HepG2 (cell line): ENCODE measurements around the gene PANX1. TPM values are rescaled to one million over a fixed set of nuclear protein-coding genes. Genes with fewer than 3 reads are reported as not detected.
A peak's percentile ranks its signal among the peaks of the same experiment; 100 is the strongest.

Experiments
- ELF3 ChIP-seq: IDR thresholded peaks from 2 replicates; pipeline ENCODE4 v1.6.1; 2016; ENCODE audit warnings: missing genetic modification reagents, missing compliant biosample characterization
- EP300 ChIP-seq, 3 experiments: sonication (generic) in 1 of 3; formaldehyde crosslinking in 1 of 3; IDR thresholded peaks; 2 replicates each; pipeline versions ENCODE4 v1.5.1 to v1.6.1; 2011 to 2020; ENCODE audit warnings: low read depth in 2 of 3, low read length in 2 of 3, borderline replicate concordance in 1 of 3, improper control_type of control experiment in 1 of 3, mild to moderate bottlenecking in 1 of 3, missing genetic modification reagents in 1 of 3, moderate library complexity in 1 of 3
- GLI4 ChIP-seq: sonication (generic); formaldehyde crosslinking; IDR thresholded peaks from 2 replicates; pipeline ENCODE4 v1.5.1; 2020; ENCODE audit warnings: missing genetic modification reagents, mild to moderate bottlenecking, moderate library complexity, borderline replicate concordance
- HNF4G ChIP-seq, 2 experiments: sonication (generic) in 1 of 2; formaldehyde crosslinking in 1 of 2; IDR thresholded peaks; 2 replicates each; pipeline versions ENCODE4 v1.4.0 to v1.6.1; 2011 to 2020; ENCODE audit warnings: borderline replicate concordance in 2 of 2, low read depth in 2 of 2, mild to moderate bottlenecking in 2 of 2, low read length in 1 of 2, missing genetic modification reagents in 1 of 2, moderate library complexity in 1 of 2
- JUNB ChIP-seq: sonication (generic); formaldehyde crosslinking; IDR thresholded peaks from 2 replicates; pipeline ENCODE4 v1.8.0; 2022; ENCODE audit warnings: missing genetic modification reagents, mild to moderate bottlenecking, borderline replicate concordance
- KDM3A ChIP-seq: IDR thresholded peaks from 2 replicates; pipeline ENCODE4 v1.6.1; 2018; ENCODE audit warnings: low read depth, missing compliant biosample characterization
- KLF6 ChIP-seq: IDR thresholded peaks from 2 replicates; pipeline ENCODE4 v1.8.0; 2016; ENCODE audit warnings: missing biosample characterization, missing genetic modification reagents
- MEIS1 ChIP-seq: sonication (generic); formaldehyde crosslinking; IDR thresholded peaks from 2 replicates; pipeline ENCODE4 v1.9.0; 2021; ENCODE audit warnings: mild to moderate bottlenecking, missing genetic modification reagents, moderate library complexity, borderline replicate concordance
- NR2F1 ChIP-seq, 2 experiments: fragments of 450-650 bp in 1 of 2; formaldehyde crosslinking in 1 of 2; IDR thresholded peaks; 2 replicates each; pipeline versions ENCODE4 v1.5.0 to v1.6.1; 2016 to 2020; ENCODE audit warnings: mild to moderate bottlenecking in 1 of 2, missing compliant biosample characterization in 1 of 2, missing genetic modification reagents in 1 of 2, moderate library complexity in 1 of 2
- PITX1 ChIP-seq: sonication (generic); formaldehyde crosslinking; IDR thresholded peaks from 2 replicates; pipeline ENCODE4 v1.5.1; 2020; ENCODE audit warnings: mild to moderate bottlenecking, missing genetic modification reagents
- SIX1 ChIP-seq: sonication (generic); formaldehyde crosslinking; IDR thresholded peaks from 2 replicates; pipeline ENCODE4 v1.4.0; 2020; ENCODE audit warnings: missing genetic modification reagents, borderline replicate concordance
- SRY ChIP-seq: sonication (generic); formaldehyde crosslinking; IDR thresholded peaks from 2 replicates; pipeline ENCODE4 v1.8.0; 2022; ENCODE audit warnings: mild to moderate bottlenecking, missing genetic modification reagents
- STAG1 ChIP-seq: sonication (generic); formaldehyde crosslinking; IDR thresholded peaks from 2 replicates; pipeline ENCODE4 v1.4.0; 2020; ENCODE audit warnings: missing genetic modification reagents
- TBL1XR1 ChIP-seq: fragments of 150-350 bp; IDR thresholded peaks from 2 replicates; pipeline ENCODE4 v1.6.1; 2014; ENCODE audit warnings: borderline replicate concordance, low read length; ENCODE audit not compliant: partially characterized antibody
- ZBTB7B ChIP-seq: sonication (generic); formaldehyde crosslinking; IDR thresholded peaks from 2 replicates; pipeline ENCODE4 v1.4.0; 2020; ENCODE audit warnings: missing genetic modification reagents
- ZNF207 ChIP-seq: fragments of 450-650 bp; IDR thresholded peaks from 2 replicates; pipeline ENCODE4 v1.6.1; 2016; ENCODE audit warnings: antibody characterized with exemption, borderline replicate concordance
- ZNF546 ChIP-seq: sonication (generic); formaldehyde crosslinking; conservative IDR thresholded peaks from 2 replicates; pipeline ENCODE4 v1.8.1; 2023; ENCODE audit warnings: mild to moderate bottlenecking, missing genetic modification reagents
- polyA plus RNA-seq, 8 experiments: library from polyadenylated mRNA; depleted of rRNA in 3 of 8; stranded (reverse) in 7 of 8; unstranded in 1 of 8; fragments of >200 nt; fragmentation: Illumina TruSeq in 4 of 8; extraction: Trizol in 4 of 8; gene quantifications; 2 replicates each; pipeline versions ENCODE4 v1.2.1 to v1.2.3, GENCODE V29; 2011 to 2016; ENCODE audit warnings: low read depth in 4 of 8, missing spikeins in 1 of 8, mixed read lengths in 1 of 8; ENCODE audit not compliant: insufficient read depth in 1 of 8
- total RNA-seq, 5 experiments: library from RNA; depleted of rRNA; stranded (reverse); fragments of >200 nt; fragmentation: Illumina TruSeq; extraction: Trizol; gene quantifications; 2 replicates each; pipeline ENCODE4 v1.2.3, GENCODE V29; 2016; ENCODE audit warnings: low read depth in 1 of 5
- TF ChIP-seq, protein P1 (sequence below): sonication (generic); formaldehyde crosslinking; IDR thresholded peaks from 2 replicates; pipeline ENCODE4 v1.4.0; 2020; ENCODE audit warnings: mild to moderate bottlenecking, missing genetic modification reagents, borderline replicate concordance
- TF ChIP-seq, protein P2 (sequence below): IDR thresholded peaks from 2 replicates; pipeline ENCODE4 v1.6.1; 2016
- TF ChIP-seq, protein P3 (sequence below): sonication (generic); formaldehyde crosslinking; IDR thresholded peaks from 2 replicates; pipeline ENCODE4 v1.4.0; 2020; ENCODE audit warnings: missing genetic modification reagents, mild to moderate bottlenecking, borderline replicate concordance

The PANX1 gene
- total and polyA plus RNA-seq, 2 of the 13 experiments (the other 11 are each of a cell fraction or from before 2014, with no cell fraction given), result 8.3 to 24.8 TPM

- TF ChIP-seq HNF4G (IDR thresholded peaks at IDR 0.05; ENCODE audit: borderline replicate concordance, low read depth, low read length), result no peak
- TF ChIP-seq HNF4G (CRISPR knock-in tag; IDR thresholded peaks at IDR 0.05; ENCODE audit: borderline replicate concordance, low read depth), result no peak
- no peak for TF ChIP-seq EP300 (IDR thresholded peaks at IDR 0.05; ENCODE audit: low read depth in 2 of 2, low read length in 2 of 2)
- no peak for TF ChIP-seq EP300 (CRISPR knock-in tag; IDR thresholded peaks at IDR 0.05; ENCODE audit: borderline replicate concordance)
- no peak for TF ChIP-seq KLF6 (CRISPR knock-in tag)
- peak; percentile 38; the same call in 1 of the 2 replicates for TF ChIP-seq MEIS1 (CRISPR knock-in tag)
- TF ChIP-seq SIX1 (CRISPR knock-in tag), result no peak
- no peak for TF ChIP-seq KDM3A (CRISPR knock-in tag)
- no peak for TF ChIP-seq ELF3
- no peak for TF ChIP-seq STAG1
- no peak for TF ChIP-seq PITX1 (CRISPR knock-in tag)
- TF ChIP-seq, protein P1, sequence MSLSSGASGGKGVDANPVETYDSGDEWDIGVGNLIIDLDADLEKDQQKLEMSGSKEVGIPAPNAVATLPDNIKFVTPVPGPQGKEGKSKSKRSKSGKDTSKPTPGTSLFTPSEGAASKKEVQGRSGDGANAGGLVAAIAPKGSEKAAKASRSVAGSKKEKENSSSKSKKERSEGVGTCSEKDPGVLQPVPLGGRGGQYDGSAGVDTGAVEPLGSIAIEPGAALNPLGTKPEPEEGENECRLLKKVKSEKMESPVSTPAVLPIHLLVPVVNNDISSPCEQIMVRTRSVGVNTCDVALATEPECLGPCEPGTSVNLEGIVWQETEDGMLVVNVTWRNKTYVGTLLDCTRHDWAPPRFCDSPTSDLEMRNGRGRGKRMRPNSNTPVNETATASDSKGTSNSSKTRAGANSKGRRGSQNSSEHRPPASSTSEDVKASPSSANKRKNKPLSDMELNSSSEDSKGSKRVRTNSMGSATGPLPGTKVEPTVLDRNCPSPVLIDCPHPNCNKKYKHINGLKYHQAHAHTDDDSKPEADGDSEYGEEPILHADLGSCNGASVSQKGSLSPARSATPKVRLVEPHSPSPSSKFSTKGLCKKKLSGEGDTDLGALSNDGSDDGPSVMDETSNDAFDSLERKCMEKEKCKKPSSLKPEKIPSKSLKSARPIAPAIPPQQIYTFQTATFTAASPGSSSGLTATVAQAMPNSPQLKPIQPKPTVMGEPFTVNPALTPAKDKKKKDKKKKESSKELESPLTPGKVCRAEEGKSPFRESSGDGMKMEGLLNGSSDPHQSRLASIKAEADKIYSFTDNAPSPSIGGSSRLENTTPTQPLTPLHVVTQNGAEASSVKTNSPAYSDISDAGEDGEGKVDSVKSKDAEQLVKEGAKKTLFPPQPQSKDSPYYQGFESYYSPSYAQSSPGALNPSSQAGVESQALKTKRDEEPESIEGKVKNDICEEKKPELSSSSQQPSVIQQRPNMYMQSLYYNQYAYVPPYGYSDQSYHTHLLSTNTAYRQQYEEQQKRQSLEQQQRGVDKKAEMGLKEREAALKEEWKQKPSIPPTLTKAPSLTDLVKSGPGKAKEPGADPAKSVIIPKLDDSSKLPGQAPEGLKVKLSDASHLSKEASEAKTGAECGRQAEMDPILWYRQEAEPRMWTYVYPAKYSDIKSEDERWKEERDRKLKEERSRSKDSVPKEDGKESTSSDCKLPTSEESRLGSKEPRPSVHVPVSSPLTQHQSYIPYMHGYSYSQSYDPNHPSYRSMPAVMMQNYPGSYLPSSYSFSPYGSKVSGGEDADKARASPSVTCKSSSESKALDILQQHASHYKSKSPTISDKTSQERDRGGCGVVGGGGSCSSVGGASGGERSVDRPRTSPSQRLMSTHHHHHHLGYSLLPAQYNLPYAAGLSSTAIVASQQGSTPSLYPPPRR (CRISPR knock-in tag), result no peak
- no peak for TF ChIP-seq NR2F1 (CRISPR knock-in tag; IDR thresholded peaks at IDR 0.05)
- no peak for TF ChIP-seq ZNF207
- TF ChIP-seq GLI4 (CRISPR knock-in tag), result no peak
- TF ChIP-seq TBL1XR1, result no peak
- no peak for TF ChIP-seq ZNF546 (CRISPR knock-in tag)
- TF ChIP-seq, protein P2, sequence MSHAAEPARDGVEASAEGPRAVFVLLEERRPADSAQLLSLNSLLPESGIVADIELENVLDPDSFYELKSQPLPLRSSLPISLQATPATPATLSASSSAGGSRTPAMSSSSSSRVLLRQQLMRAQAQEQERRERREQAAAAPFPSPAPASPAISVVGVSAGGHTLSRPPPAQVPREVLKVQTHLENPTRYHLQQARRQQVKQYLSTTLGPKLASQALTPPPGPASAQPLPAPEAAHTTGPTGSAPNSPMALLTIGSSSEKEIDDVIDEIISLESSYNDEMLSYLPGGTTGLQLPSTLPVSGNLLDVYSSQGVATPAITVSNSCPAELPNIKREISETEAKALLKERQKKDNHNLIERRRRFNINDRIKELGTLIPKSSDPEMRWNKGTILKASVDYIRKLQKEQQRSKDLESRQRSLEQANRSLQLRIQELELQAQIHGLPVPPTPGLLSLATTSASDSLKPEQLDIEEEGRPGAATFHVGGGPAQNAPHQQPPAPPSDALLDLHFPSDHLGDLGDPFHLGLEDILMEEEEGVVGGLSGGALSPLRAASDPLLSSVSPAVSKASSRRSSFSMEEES (CRISPR knock-in tag), result no peak; the same call in 1 of the 2 replicates
- 0 out of 2 replicates have a peak, but pooled peaks have one; percentile 15 for TF ChIP-seq SRY (CRISPR knock-in tag)
- no peak; the same call in 1 of the 2 replicates for TF ChIP-seq ZBTB7B (CRISPR knock-in tag)
- TF ChIP-seq, protein P3, sequence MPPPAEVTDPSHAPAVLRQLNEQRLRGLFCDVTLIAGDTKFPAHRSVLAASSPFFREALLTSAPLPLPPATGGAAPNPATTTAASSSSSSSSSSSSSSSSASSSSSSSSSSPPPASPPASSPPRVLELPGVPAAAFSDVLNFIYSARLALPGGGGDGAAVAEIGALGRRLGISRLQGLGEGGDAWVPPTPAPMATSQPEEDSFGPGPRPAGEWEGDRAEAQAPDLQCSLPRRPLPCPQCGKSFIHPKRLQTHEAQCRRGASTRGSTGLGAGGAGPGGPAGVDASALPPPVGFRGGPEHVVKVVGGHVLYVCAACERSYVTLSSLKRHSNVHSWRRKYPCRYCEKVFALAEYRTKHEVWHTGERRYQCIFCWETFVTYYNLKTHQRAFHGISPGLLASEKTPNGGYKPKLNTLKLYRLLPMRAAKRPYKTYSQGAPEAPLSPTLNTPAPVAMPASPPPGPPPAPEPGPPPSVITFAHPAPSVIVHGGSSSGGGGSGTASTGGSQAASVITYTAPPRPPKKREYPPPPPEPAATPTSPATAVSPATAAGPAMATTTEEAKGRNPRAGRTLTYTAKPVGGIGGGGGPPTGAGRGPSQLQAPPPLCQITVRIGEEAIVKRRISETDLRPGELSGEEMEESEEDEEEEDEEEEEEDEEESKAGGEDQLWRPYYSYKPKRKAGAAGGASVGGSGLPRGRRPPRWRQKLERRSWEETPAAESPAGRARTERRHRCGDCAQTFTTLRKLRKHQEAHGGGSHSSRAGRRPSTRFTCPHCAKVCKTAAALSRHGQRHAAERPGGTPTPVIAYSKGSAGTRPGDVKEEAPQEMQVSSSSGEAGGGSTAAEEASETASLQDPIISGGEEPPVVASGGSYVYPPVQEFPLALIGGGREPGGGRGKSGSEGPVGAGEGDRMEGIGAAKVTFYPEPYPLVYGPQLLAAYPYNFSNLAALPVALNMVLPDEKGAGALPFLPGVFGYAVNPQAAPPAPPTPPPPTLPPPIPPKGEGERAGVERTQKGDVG (CRISPR knock-in tag), result peak; percentile 12; the same call in 1 of the 2 replicates
- no peak for TF ChIP-seq JUNB (CRISPR knock-in tag)
Observed at GRCh38 chr11:94128291-94128745, 323 bp upstream of the PANX1 start (continued).
